Cardiac muscle cell (in vitro differentiated cells and primary cell): ENCODE results near the gene NOX3. TPM values are rescaled to one million over a fixed set of nuclear protein-coding genes. Genes with fewer than 3 reads are reported as not detected.

Experiments
- DNase-seq, 2 donors: peaks; one replicate each; pipeline versions ENCODE4 v3.0.0 to v3.0.0-alpha.2; 2010 to 2017; ENCODE audit warnings: low read depth in 1 of 2, low spot score in 1 of 2
- H3K27ac ChIP-seq: fragments of 200-600 bp; sonication (generic); 2 replicates; pipeline ENCODE4 v1.5.1; 2016
- H3K27me3 ChIP-seq: fragments of 200-600 bp; sonication (generic); 2 replicates; pipeline ENCODE4 v1.6.0; 2016; ENCODE audit warnings: control low read depth
- H3K36me3 ChIP-seq: fragments of 200-600 bp; sonication (generic); 2 replicates; pipeline ENCODE4 v1.5.1; 2016; ENCODE audit warnings: control low read depth
- H3K4me1 ChIP-seq: fragments of 200-600 bp; sonication (generic); 2 replicates; pipeline ENCODE4 v1.8.1; 2017; ENCODE audit warnings: low read depth, mild to moderate bottlenecking, mixed run types
- H3K4me3 ChIP-seq: fragments of 200-600 bp; sonication (generic); 2 replicates; pipeline ENCODE4 v1.5.1; 2016; ENCODE audit warnings: mild to moderate bottlenecking
- H3K9me3 ChIP-seq: fragments of 200-600 bp; sonication (generic); 2 replicates; pipeline ENCODE4 v1.5.1; 2017; ENCODE audit warnings: low read depth, mild to moderate bottlenecking, control low read depth
- CTCF ChIP-seq: IDR thresholded peaks from 2 replicates; pipeline ENCODE4 v1.5.1; 2012; ENCODE audit warnings: low read depth, mild to moderate bottlenecking, low read length
- polyA plus RNA-seq: library from polyadenylated mRNA; unstranded; fragments of >200 nt; fragmentation: Nextera tagmentation; extraction: Ambion mirVana; gene quantifications from 2 replicates; pipeline ENCODE4 v1.2.1, GENCODE V29; 2016
- total RNA-seq: library from RNA; depleted of rRNA; stranded (reverse); fragments of >200 nt; gene quantifications from 2 replicates; pipeline ENCODE4 v1.2.3, GENCODE V29; 2016

NOX3 gene
- total and polyA plus RNA-seq, 2 experiments from 2014 or later, result not detected

GRCh38 chr6:155411154-155412052 is 44.2 kb downstream of the NOX3 start:
- Histone ChIP-seq H3K9me3 (no peaks in the 10 kb centered on the region), H3K27me3 (no peaks in the 10 kb centered on the region), H3K4me3 (no peak overlapping the region), H3K4me1 (no peaks in the 10 kb centered on the region), H3K27ac (no peak overlapping the region), H3K36me3 (no peaks in the 10 kb centered on the region)
- TF ChIP-seq CTCF, result no peak
- no peak for DNase-seq

GRCh38 chr6:155409391-155409790 is 46.2 kb downstream of the NOX3 start:
- H3K4me3 ChIP-seq, result no peak overlapping the region
- no peaks in the 10 kb centered on the region for H3K27me3 ChIP-seq

GRCh38 chr6:155408981-155409380 is 46.7 kb downstream of the NOX3 start:
- no peak overlapping the region for H3K4me3 ChIP-seq
- H3K36me3 ChIP-seq, result no peaks in the 10 kb centered on the region
- H3K27ac ChIP-seq, result no peak overlapping the region
- H3K27me3 ChIP-seq, result no peaks in the 10 kb centered on the region
- DNase-seq, result no peak
- no peaks in the 10 kb centered on the region for H3K4me1 ChIP-seq
- H3K9me3 ChIP-seq, result no peaks in the 10 kb centered on the region
- TF ChIP-seq CTCF, result no peak

More at GRCh38 chr6:155409391-155409790, 46.2 kb downstream of the NOX3 start:
- H3K4me1 ChIP-seq, result no peaks in the 10 kb centered on the region
- H3K9me3 ChIP-seq, result no peaks in the 10 kb centered on the region
- DNase-seq, result no peak
- no peaks in the 10 kb centered on the region for H3K36me3 ChIP-seq
- no peak for TF ChIP-seq CTCF
- H3K27ac ChIP-seq, result no peak overlapping the region

- Histone ChIP-seq H3K9me3 (no peaks in the 10 kb centered on the region), H3K27ac (no peak overlapping the region), H3K4me1 (no peaks in the 10 kb centered on the region), H3K36me3 (no peaks in the 10 kb centered on the region), H3K4me3 (no peak overlapping the region), H3K27me3 (no peaks in the 10 kb centered on the region)
- TF ChIP-seq CTCF, result no peak
- no peak for DNase-seq
Observed at GRCh38 chr6:155408231-155408630, 47.4 kb downstream of the NOX3 start.

- no peak overlapping the region for H3K4me3 ChIP-seq
- H3K4me1 ChIP-seq, result no peaks in the 10 kb centered on the region
- no peak overlapping the region for H3K27ac ChIP-seq
- no peak for TF ChIP-seq CTCF
- no peaks in the 10 kb centered on the region for H3K27me3 ChIP-seq
- DNase-seq, result no peak
- H3K9me3 ChIP-seq, result no peaks in the 10 kb centered on the region
- no peaks in the 10 kb centered on the region for H3K36me3 ChIP-seq
Observed at GRCh38 chr6:155406801-155407200, 48.8 kb downstream of the NOX3 start.
